ENCODE measurements around the gene RELCH. TPM values are rescaled to one million over a fixed set of nuclear protein-coding genes. Genes with fewer than 3 reads are reported as not detected.

RELCH gene
- total and polyA plus RNA-seq, 4 donors: 11.6 to 69.2 (median 22.3) TPM

GRCh38 chr18:62287781-62288664, 101.0 kb downstream of the RELCH start:
- Histone ChIP-seq H3K27ac (ENCODE audit: low read depth in 1 of 2, low read length in 1 of 2) (no peak overlapping the region), H3K36me3 (ENCODE audit: control insufficient read depth in 4 of 4, insufficient read depth in 4 of 4, low read length in 4 of 4) (peaks cover 8 to 18% (median 13%) of the 10 kb centered on the region in 4 donors), H3K9me3 (ENCODE audit: control insufficient read depth in 4 of 4, insufficient read depth in 3 of 4, low read length in 3 of 4) (no peaks in the 10 kb centered on the region), H3K27me3 (ENCODE audit: control insufficient read depth in 3 of 3, insufficient read depth in 3 of 3, low read length in 2 of 3) (no peaks in the 10 kb centered on the region), H3K9ac (ENCODE audit: insufficient read depth in 1 of 2, low read length in 2 of 2) (no peak overlapping the region), H3K4me1 (ENCODE audit: control insufficient read depth in 5 of 5, insufficient read depth in 5 of 5, low read length in 5 of 5) (peaks cover 0 to 5% (median 0%) of the 10 kb centered on the region in 5 donors), H3K4me3 (no peak overlapping the region)
- WGBS, 2 donors: 40 to 58% methylated on average over 2 of the region's 2 CpGs
- no peak for ATAC-seq (ENCODE audit: insufficient read depth, low FRiP score)
- no peak for TF ChIP-seq CTCF (IDR thresholded peaks at IDR 0.05; ENCODE audit: control extremely low read depth, extremely low read depth)
- DNase-seq: no peak

GRCh38 chr18:62288665-62289008, 101.6 kb downstream of the RELCH start:
- TF ChIP-seq CTCF (IDR thresholded peaks at IDR 0.05; ENCODE audit: control extremely low read depth, extremely low read depth): no peak
- H3K4me3 ChIP-seq: no peak overlapping the region
- H3K9ac ChIP-seq (ENCODE audit: insufficient read depth in 1 of 2, low read length in 2 of 2): no peak overlapping the region
- DNase-seq (no peak), ATAC-seq (ENCODE audit: insufficient read depth, low FRiP score) (no peak)
- no peaks in the 10 kb centered on the region for H3K27me3 ChIP-seq (ENCODE audit: control insufficient read depth in 3 of 3, insufficient read depth in 3 of 3, low read length in 2 of 3)
- H3K36me3 ChIP-seq (ENCODE audit: control insufficient read depth in 4 of 4, insufficient read depth in 4 of 4, low read length in 4 of 4): peaks cover 7 to 16% (median 12%) of the 10 kb centered on the region in 4 donors
- 38 to 73% methylated on average over 2 of the region's 2 CpGs for WGBS, 2 donors
- H3K9me3 ChIP-seq (ENCODE audit: control insufficient read depth in 4 of 4, insufficient read depth in 3 of 4, low read length in 3 of 4): no peaks in the 10 kb centered on the region
- peaks cover 0 to 4% (median 0%) of the 10 kb centered on the region in 5 donors for H3K4me1 ChIP-seq (ENCODE audit: control insufficient read depth in 5 of 5, insufficient read depth in 5 of 5, low read length in 5 of 5)
- no peak overlapping the region for H3K27ac ChIP-seq (ENCODE audit: low read depth in 1 of 2, low read length in 1 of 2)

- no peaks in the 10 kb centered on the region for H3K27me3 ChIP-seq (ENCODE audit: control insufficient read depth in 3 of 3, insufficient read depth in 3 of 3, low read length in 2 of 3)
- no peak overlapping the region for H3K9ac ChIP-seq (ENCODE audit: insufficient read depth in 1 of 2, low read length in 2 of 2)
- no peak for TF ChIP-seq CTCF (IDR thresholded peaks at IDR 0.05; ENCODE audit: control extremely low read depth, extremely low read depth)
- 87 to 98% methylated on average over 2 of the region's 2 CpGs for WGBS, 2 donors
- no peaks in the 10 kb centered on the region for H3K9me3 ChIP-seq (ENCODE audit: control insufficient read depth in 4 of 4, insufficient read depth in 3 of 4, low read length in 3 of 4)
- DNase-seq: no peak
- peaks cover 0 to 2% (median 0%) of the 10 kb centered on the region in 5 donors for H3K4me1 ChIP-seq (ENCODE audit: control insufficient read depth in 5 of 5, insufficient read depth in 5 of 5, low read length in 5 of 5)
- peaks cover 5 to 15% (median 10%) of the 10 kb centered on the region in 4 donors for H3K36me3 ChIP-seq (ENCODE audit: control insufficient read depth in 4 of 4, insufficient read depth in 4 of 4, low read length in 4 of 4)
- H3K4me3 ChIP-seq: no peak overlapping the region
- H3K27ac ChIP-seq (ENCODE audit: low read depth in 1 of 2, low read length in 1 of 2): no peak overlapping the region
- ATAC-seq (ENCODE audit: insufficient read depth, low FRiP score): no peak
Measured at GRCh38 chr18:62289047-62289446, 102.0 kb downstream of the RELCH start.
